Pancreas (tissue), 10 donors: Measurements from ENCODE around the gene SPG21. TPM values are rescaled to one million over a fixed set of nuclear protein-coding genes. Genes with fewer than 3 reads are reported as not detected.
"Not testable (repeated sequence)": the region's sequence is repeated elsewhere in the genome, so short reads cannot be mapped to it uniquely, and the experiment has no call there.

Source experiments
- ATAC-seq, 4 donors: fragments of 200-7000 bp; cut with Tn5 transposase; one replicate each; pipeline versions ENCODE4 v1.8.0 to v1.9.1; 2020; ENCODE audit warnings: mild to moderate bottlenecking in 4 of 4, moderate library complexity in 4 of 4
- DNase-seq, 6 donors: peaks; one replicate each; pipeline ENCODE4 v3.0.0-alpha.2; 2020
- FAIRE-seq: peaks from 2 replicates; lab custom pipeline; 2012; peaks lifted over from hg19 to GRCh38; lab: Jason Lieb, UNC
- H3K27ac ChIP-seq, 4 donors: fragments of 200-600 bp; sonication (generic); 1 replicate in 3 of 4; 2 replicates in 1 of 4; pipeline versions ENCODE4 v1.5.0 to v1.8.0; 2020
- H3K27me3 ChIP-seq, 4 donors: fragments of 200-600 bp; one replicate each; pipeline ENCODE4 v1.8.0; 2021
- H3K36me3 ChIP-seq, 3 donors: fragments of 200-600 bp; sonication (generic) in 1 of 3; one replicate each; pipeline versions ENCODE4 v1.5.0 to v1.8.0; 2020 to 2021
- H3K4me1 ChIP-seq, 3 donors: fragments of 200-600 bp; one replicate each; pipeline ENCODE4 v1.8.0; 2021
- H3K4me3 ChIP-seq, 4 donors: fragments of 200-600 bp; sonication (generic) in 2 of 4; one replicate each; pipeline versions ENCODE4 v1.5.0 to v1.8.0; 2020 to 2021
- H3K9me3 ChIP-seq, 4 donors: fragments of 200-600 bp; one replicate each; pipeline ENCODE4 v1.8.0; 2021
- WGBS, 2 donors: extraction: QIAGEN DNeasy Blood & Tissue Kit; methylation state at CpG; one replicate each; pipeline ENCODE4 v1.1.7; 2013; 5-methylcytosine and 5-hydroxymethylcytosine counted together
- intact Hi-C, 3 donors: fragments of 100-400 bp; cut with DNase I; formaldehyde crosslinking; loops; one replicate each; pipeline versions ENCODE4 v1.11.1 to v1.14.2; 2022
- polyA plus RNA-seq, 2 donors: library from polyadenylated mRNA; stranded (reverse); fragments of 200-250 nt; gene quantifications; one replicate each; pipeline ENCODE4 v1.2.3, GENCODE V29; 2013
- total RNA-seq, 6 donors: library from RNA; stranded (reverse); fragmentation: NEBNext Ultra II Directional in 4 of 6; extraction: Animal tissue kit (Norgen Biotek cat#: 25700) in 4 of 6; gene quantifications; one replicate each; pipeline versions ENCODE4 v1.2.1 to v1.2.4, GENCODE V29; 2021 to 2023
- TF ChIP-seq, protein P1 (sequence below), 4 donors: fragments of 200-600 bp; sonication (generic) in 3 of 4; IDR thresholded peaks; one replicate each; pipeline versions ENCODE4 v1.5.0 to v1.8.0; 2021; ENCODE audit warnings: antibody characterized with exemption in 4 of 4
- donor health status: healthy with polysubstance abuse.
- donor health status: DM: no; HTN: no; CAD: no; lungs with moderate emphysema.
- donor health status: DM: no; HTN: no; CAD: no.
- donor health status: control.
- donor health status: control.
- donor health status: Bipolar disorder and iron deficiency.
- donor health status: DM: yes; HTN: yes; CAD: no.
- donor health status: DM: no; HTN: no; CAD: no.
- donor health status: DM: no; HTN: no; CAD: no.
- donor health status: DM: yes; HTN: yes; CAD: no.

SPG21 gene
- total and polyA plus RNA-seq, 8 donors: 21.1 to 40.2 (median 29.5) TPM

GRCh38 chr15:65020419-65020818 lies 30.7 kb upstream of the SPG21 start:
- TF ChIP-seq, protein P1, sequence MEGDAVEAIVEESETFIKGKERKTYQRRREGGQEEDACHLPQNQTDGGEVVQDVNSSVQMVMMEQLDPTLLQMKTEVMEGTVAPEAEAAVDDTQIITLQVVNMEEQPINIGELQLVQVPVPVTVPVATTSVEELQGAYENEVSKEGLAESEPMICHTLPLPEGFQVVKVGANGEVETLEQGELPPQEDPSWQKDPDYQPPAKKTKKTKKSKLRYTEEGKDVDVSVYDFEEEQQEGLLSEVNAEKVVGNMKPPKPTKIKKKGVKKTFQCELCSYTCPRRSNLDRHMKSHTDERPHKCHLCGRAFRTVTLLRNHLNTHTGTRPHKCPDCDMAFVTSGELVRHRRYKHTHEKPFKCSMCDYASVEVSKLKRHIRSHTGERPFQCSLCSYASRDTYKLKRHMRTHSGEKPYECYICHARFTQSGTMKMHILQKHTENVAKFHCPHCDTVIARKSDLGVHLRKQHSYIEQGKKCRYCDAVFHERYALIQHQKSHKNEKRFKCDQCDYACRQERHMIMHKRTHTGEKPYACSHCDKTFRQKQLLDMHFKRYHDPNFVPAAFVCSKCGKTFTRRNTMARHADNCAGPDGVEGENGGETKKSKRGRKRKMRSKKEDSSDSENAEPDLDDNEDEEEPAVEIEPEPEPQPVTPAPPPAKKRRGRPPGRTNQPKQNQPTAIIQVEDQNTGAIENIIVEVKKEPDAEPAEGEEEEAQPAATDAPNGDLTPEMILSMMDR (IDR thresholded peaks at IDR 0.05): no peak
- FAIRE-seq: no peak
- intact Hi-C loops: no loop called here
- Histone ChIP-seq H3K27me3 (no peaks in the 10 kb centered on the region), H3K27ac (no peak overlapping the region), H3K4me3 (no peak overlapping the region), H3K9me3 (no peaks in the 10 kb centered on the region), H3K4me1 (peaks cover 0 to 7% (median 0%) of the 10 kb centered on the region in 3 donors), H3K36me3 (peaks cover 0 to 15% (median 4%) of the 10 kb centered on the region in 3 donors)
- ATAC-seq: no peak
- DNase-seq: no peak
- WGBS, 2 donors: 89 to 94% methylated on average over 1 of the region's 1 CpG

DNA sequence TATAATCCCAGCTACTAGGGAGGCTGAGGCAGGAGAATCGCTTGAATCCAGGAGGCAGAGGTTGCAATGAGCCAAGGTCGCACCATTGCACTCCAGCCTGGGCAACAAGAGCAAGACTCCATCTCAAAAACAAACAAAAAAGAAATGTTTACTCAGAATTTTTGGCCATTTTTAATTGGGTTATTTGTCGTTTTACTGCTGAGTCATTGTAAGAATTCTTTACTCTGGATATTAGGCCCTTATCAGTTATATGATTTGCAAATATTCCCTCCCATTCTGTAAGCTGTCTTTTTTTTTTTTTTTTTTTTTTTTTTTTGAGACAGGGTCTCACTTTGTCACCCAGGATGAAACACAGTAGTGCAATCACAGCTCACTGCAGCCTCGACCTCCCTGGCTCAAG lies 21.5 kb upstream of the SPG21 start:
- H3K36me3 ChIP-seq: peaks cover 0 to 24% (median 8%) of the 10 kb centered on the region in 3 donors
- 68 to 80% methylated on average over 4 of the region's 4 CpGs for WGBS, 2 donors
- H3K27me3 ChIP-seq, intact Hi-C loops, H3K4me1 ChIP-seq, ATAC-seq, H3K9me3 ChIP-seq, DNase-seq, H3K27ac ChIP-seq, H3K4me3 ChIP-seq, FAIRE-seq: not testable (repeated sequence)

DNA sequence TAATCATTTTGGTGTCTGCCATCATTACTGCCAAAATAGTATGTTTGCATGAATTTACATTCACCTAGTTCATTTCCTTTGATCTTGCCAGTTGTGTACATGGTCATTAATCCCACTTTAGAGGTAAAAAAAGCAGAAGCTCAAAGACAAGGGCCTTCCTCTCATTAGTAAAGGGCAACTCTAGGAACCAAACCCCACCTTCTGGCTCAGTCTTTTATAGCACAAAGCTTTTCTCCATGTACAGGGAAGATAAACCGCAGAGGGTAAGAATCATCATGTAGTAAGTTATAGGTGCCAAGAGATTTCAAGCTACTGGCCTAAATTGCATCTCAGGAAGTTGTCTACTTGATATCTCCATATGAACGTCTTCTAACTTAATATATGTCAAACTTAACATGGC lies 19.3 kb upstream of the SPG21 start:
- no peak for FAIRE-seq

DNA sequence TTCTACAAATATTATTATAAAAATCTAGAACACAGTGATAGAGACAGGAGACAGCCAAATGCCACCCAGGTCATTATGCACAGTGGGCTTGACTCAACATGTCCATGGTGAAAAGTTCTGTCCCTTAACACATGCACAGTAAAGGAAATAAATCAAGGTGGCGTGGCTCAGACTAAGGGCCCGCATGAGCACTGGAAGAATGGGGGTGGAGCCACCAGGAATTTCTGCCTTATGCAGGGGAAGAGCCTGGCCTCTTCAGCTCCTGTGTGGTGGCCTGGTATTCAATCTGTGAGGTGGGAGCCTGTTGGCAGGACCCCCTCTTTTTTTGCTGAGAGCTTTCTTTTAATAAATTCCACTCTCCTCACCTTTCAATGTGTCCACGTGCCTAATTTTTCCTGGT lies 17.2 kb upstream of the SPG21 start:
- TF ChIP-seq, protein P1 (IDR thresholded peaks at IDR 0.05): no peak
- Histone ChIP-seq H3K4me1 (no peaks in the 10 kb centered on the region), H3K27me3 (no peaks in the 10 kb centered on the region), H3K27ac (no peak overlapping the region), H3K36me3 (peaks cover 0 to 6% (median 0%) of the 10 kb centered on the region in 3 donors), H3K4me3 (no peak overlapping the region), H3K9me3 (no peaks in the 10 kb centered on the region)
- ATAC-seq: no peak
- 95 to 98% methylated on average over 3 of the region's 3 CpGs for WGBS, 2 donors
- no peak for DNase-seq
- no peak for FAIRE-seq
- intact Hi-C loops: no loop called here

More for the DNA sequence above, 19.3 kb upstream of the SPG21 start:
- no peaks in the 10 kb centered on the region for H3K27me3 ChIP-seq
- DNase-seq (no peak), ATAC-seq (no peak)
- no peak overlapping the region for H3K27ac ChIP-seq
- H3K4me1 ChIP-seq: no peaks in the 10 kb centered on the region
- intact Hi-C loops: no loop called here
- H3K4me3 ChIP-seq: no peak overlapping the region
- H3K9me3 ChIP-seq: no peaks in the 10 kb centered on the region
- peaks cover 0 to 15% (median 7%) of the 10 kb centered on the region in 3 donors for H3K36me3 ChIP-seq
- 78 to 87% methylated on average over 2 of the region's 2 CpGs for WGBS, 2 donors
- TF ChIP-seq, protein P1 (IDR thresholded peaks at IDR 0.05): no peak

GRCh38 chr15:65004993-65005392 lies 15.3 kb upstream of the SPG21 start:
- DNase-seq (no peak), ATAC-seq (no peak), FAIRE-seq (no peak)
- H3K9me3 ChIP-seq: no peaks in the 10 kb centered on the region
- no peaks in the 10 kb centered on the region for H3K27me3 ChIP-seq
- no peak overlapping the region for H3K27ac ChIP-seq
- 83 to 85% methylated on average over 3 of the region's 3 CpGs for WGBS, 2 donors
- TF ChIP-seq, protein P1 (IDR thresholded peaks at IDR 0.05): no peak
- intact Hi-C loops: no loop called here
- H3K4me3 ChIP-seq: no peak overlapping the region
- H3K4me1 ChIP-seq: no peaks in the 10 kb centered on the region
- H3K36me3 ChIP-seq: peaks cover 0 to 6% (median 0%) of the 10 kb centered on the region in 3 donors
